ENCODE results near the gene FOXP2. TPM values are rescaled to one million over a fixed set of nuclear protein-coding genes. Genes with fewer than 3 reads are reported as not detected.

The FOXP2 gene
- total and polyA plus RNA-seq, 10 of the 15 experiments (the other 5 are each of a cell fraction or from before 2014, with no cell fraction given), result 0.99 to 2.5 (median 1.8) TPM

DNA sequence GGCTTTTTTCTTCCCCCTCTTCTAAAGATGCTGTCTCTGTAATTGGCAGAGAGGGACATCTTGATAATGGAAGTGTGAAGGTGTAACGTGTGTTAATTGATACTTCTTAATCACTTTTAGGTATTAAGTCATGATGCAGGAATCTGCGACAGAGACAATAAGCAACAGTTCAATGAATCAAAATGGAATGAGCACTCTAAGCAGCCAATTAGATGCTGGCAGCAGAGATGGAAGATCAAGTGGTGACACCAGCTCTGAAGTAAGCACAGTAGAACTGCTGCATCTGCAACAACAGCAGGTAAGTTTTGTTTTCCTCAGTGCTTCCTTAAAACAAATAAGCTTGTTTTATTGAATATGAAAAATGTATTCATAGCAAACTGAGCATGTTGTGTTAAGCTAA, 11.8 kb downstream of the FOXP2 start:
- in situ Hi-C loops (cut with MboI), result no loop called here
- H3K27ac ChIP-seq (ENCODE audit: control insufficient read depth, insufficient read depth), result no peak overlapping the region
- ChIA-PET RAD21 (ENCODE audit: unreplicated experiment) (interaction anchor here (0.5 to 4.3 kb wide), 11 partner anchors 11 to 1051 kb away, joined by 3 to 24 read pairs (median 4); partner anchors contain the start of gene FOXP2), CTCF (interaction anchor here (0.5 to 4.7 kb wide), 11 partner anchors 8 to 1833 kb away, joined by 3 to 48 read pairs (median 4); partner anchors contain the start of gene FOXP2), SMC1A (ENCODE audit: uncharacterized antibody, unreplicated experiment) (interaction anchor here (0.8 to 3.5 kb wide), 9 partner anchors 11 to 352 kb away, joined by 3 to 29 read pairs (median 4); no protein-coding TSS in a partner anchor), POLR2A (interaction anchor here (0.5 kb wide), 1 partner anchor 237 kb away, joined by 4 read pairs; no protein-coding TSS in a partner anchor)
- TF ChIP-seq POLR2AphosphoS5 (IDR thresholded peaks at IDR 0.05; ENCODE audit: low read length), result no peak
- no peak for TF ChIP-seq MYB (IDR thresholded peaks at IDR 0.05; ENCODE audit: borderline replicate concordance, low read depth, low read length)
- TF ChIP-seq MTA2 (IDR thresholded peaks at IDR 0.05; ENCODE audit: low read depth), result no peak
- no peak for TF ChIP-seq ASH2L (IDR thresholded peaks at IDR 0.05; ENCODE audit: borderline replicate concordance, low read depth)
- no peak for TF ChIP-seq POLR2A (IDR thresholded peaks at IDR 0.05; ENCODE audit: low read depth, low read length)
- TF ChIP-seq, protein P1, sequence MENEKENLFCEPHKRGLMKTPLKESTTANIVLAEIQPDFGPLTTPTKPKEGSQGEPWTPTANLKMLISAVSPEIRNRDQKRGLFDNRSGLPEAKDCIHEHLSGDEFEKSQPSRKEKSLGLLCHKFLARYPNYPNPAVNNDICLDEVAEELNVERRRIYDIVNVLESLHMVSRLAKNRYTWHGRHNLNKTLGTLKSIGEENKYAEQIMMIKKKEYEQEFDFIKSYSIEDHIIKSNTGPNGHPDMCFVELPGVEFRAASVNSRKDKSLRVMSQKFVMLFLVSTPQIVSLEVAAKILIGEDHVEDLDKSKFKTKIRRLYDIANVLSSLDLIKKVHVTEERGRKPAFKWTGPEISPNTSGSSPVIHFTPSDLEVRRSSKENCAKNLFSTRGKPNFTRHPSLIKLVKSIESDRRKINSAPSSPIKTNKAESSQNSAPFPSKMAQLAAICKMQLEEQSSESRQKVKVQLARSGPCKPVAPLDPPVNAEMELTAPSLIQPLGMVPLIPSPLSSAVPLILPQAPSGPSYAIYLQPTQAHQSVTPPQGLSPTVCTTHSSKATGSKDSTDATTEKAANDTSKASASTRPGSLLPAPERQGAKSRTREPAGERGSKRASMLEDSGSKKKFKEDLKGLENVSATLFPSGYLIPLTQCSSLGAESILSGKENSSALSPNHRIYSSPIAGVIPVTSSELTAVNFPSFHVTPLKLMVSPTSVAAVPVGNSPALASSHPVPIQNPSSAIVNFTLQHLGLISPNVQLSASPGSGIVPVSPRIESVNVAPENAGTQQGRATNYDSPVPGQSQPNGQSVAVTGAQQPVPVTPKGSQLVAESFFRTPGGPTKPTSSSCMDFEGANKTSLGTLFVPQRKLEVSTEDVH (IDR thresholded peaks at IDR 0.05; ENCODE audit: low read depth, partially characterized antibody), result no peak
- TF ChIP-seq STAT1 (conservative IDR thresholded peaks at IDR 0.05), result no peak
- TF ChIP-seq GATAD2B (conservative IDR thresholded peaks at IDR 0.05; ENCODE audit: low read depth), result no peak
- H3K4me1 ChIP-seq (ENCODE audit: control insufficient read depth, insufficient read depth, low read length), result no peaks in the 10 kb centered on the region
- no peak overlapping the region for H2AFZ ChIP-seq (ENCODE audit: control insufficient read depth, low read depth, low read length)
- H3K9ac ChIP-seq (ENCODE audit: control insufficient read depth, insufficient read depth, low read length), result no peak overlapping the region
- intact Hi-C loops (cut with micrococcal nuclease; ENCODE audit: unreplicated experiment), result loop anchor here (2.0 kb wide), 1 partner anchor 236 kb away; no protein-coding TSS in a partner anchor
- DNase-seq (ENCODE audit: low read depth, low spot score), result no peak
- WGBS (ENCODE audit: insufficient coverage, insufficient replicate concordance, low lambda C conversion rate, missing lambda C conversion rate), result 25% methylated on average over 2 of the region's 2 CpGs
- H3K36me3 ChIP-seq (ENCODE audit: control insufficient read depth in 2 of 2, insufficient read depth in 2 of 2, low read length in 1 of 2), result no peaks in the 10 kb centered on the region
- no peaks in the 10 kb centered on the region for H4K20me1 ChIP-seq (ENCODE audit: control insufficient read depth, insufficient read depth)
- no peaks in the 10 kb centered on the region for H3K27me3 ChIP-seq (replicated peaks in 1 of 2; ENCODE audit: control insufficient read depth in 2 of 2, insufficient read depth in 2 of 2, low read length in 1 of 2)
- FAIRE-seq, result no peak
- H3K4me3 ChIP-seq, result no peak overlapping the region
- ATAC-seq, result no peak
- BruUV-seq (replicated peaks), result no TSS peak
- no peaks in the 10 kb centered on the region for H3K79me2 ChIP-seq (ENCODE audit: control insufficient read depth, insufficient read depth, low read length)
- no peaks in the 10 kb centered on the region for H3K9me3 ChIP-seq (replicated peaks; ENCODE audit: control insufficient read depth, insufficient read depth, low read length)
- no peak overlapping the region for H3K4me2 ChIP-seq (ENCODE audit: control insufficient read depth, insufficient read depth)

All from GM12878 (cell line).